ENCODE data around the gene RAB3D.
"Not testable (repeated sequence)": the region's sequence is repeated elsewhere in the genome, so short reads cannot be mapped to it uniquely, and the experiment has no call there.

DNA sequence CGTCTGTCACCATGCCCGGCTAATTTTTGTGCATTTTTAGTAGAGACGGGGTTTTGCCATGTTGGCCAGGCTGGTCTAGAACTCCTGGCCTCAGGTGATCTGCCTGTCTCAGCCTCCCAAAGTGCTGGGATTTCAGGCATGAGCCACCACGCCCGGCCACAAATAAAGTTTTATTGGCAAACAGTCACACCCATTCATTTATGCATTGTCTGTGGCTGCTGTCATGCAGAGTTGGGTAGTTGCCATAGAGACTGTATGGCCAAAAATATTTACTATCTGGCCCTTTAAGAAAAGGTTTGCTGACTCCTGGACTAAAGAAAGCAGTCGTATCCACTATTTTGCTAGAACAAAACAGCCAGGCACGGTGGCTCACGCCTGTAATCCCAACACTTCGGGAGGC is 5.6 kb downstream of the RAB3D start:
- not testable (repeated sequence) for TF ChIP-seq RCOR1 (IDR thresholded peaks at IDR 0.05; ENCODE audit: insufficient replicate concordance, low read length); POLR2A (IDR thresholded peaks at IDR 0.05; ENCODE audit: low read depth, low read length)
- TF ChIP-seq, protein P1, sequence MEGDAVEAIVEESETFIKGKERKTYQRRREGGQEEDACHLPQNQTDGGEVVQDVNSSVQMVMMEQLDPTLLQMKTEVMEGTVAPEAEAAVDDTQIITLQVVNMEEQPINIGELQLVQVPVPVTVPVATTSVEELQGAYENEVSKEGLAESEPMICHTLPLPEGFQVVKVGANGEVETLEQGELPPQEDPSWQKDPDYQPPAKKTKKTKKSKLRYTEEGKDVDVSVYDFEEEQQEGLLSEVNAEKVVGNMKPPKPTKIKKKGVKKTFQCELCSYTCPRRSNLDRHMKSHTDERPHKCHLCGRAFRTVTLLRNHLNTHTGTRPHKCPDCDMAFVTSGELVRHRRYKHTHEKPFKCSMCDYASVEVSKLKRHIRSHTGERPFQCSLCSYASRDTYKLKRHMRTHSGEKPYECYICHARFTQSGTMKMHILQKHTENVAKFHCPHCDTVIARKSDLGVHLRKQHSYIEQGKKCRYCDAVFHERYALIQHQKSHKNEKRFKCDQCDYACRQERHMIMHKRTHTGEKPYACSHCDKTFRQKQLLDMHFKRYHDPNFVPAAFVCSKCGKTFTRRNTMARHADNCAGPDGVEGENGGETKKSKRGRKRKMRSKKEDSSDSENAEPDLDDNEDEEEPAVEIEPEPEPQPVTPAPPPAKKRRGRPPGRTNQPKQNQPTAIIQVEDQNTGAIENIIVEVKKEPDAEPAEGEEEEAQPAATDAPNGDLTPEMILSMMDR (conservative IDR thresholded peaks at IDR 0.05; ENCODE audit: low read depth, low read length) = not testable (repeated sequence)
